HepG2 (cell line): ENCODE measurements around the gene BCAS3. TPM values are rescaled to one million over a fixed set of nuclear protein-coding genes. Genes with fewer than 3 reads are reported as not detected.

Experiments
- CENPX ChIP-seq: sonication (generic); formaldehyde crosslinking; IDR thresholded peaks from 2 replicates; pipeline ENCODE4 v1.9.0; 2021; ENCODE audit warnings: mild to moderate bottlenecking, missing genetic modification reagents, moderate library complexity
- HMG20B ChIP-seq: conservative IDR thresholded peaks from 2 replicates; pipeline ENCODE4 v1.6.1; 2016; ENCODE audit warnings: missing genetic modification reagents, missing compliant biosample characterization
- HNF1B ChIP-seq: sonication (generic); formaldehyde crosslinking; IDR thresholded peaks from 2 replicates; pipeline ENCODE4 v1.5.1; 2020; ENCODE audit warnings: mild to moderate bottlenecking, moderate library complexity, missing genetic modification reagents
- REPIN1 ChIP-seq: sonication (generic); formaldehyde crosslinking; IDR thresholded peaks from 2 replicates; pipeline ENCODE4 v1.8.0; 2022; ENCODE audit warnings: missing genetic modification reagents, low read depth, mild to moderate bottlenecking, borderline replicate concordance
- RFX1 ChIP-seq: fragments of 450-650 bp; IDR thresholded peaks from 2 replicates; pipeline ENCODE4 v1.6.1; 2017
- SIN3B ChIP-seq: fragments of 150-350 bp; IDR thresholded peaks from 2 replicates; pipeline ENCODE4 v1.6.1; 2014; ENCODE audit warnings: low read length
- TFE3 ChIP-seq: IDR thresholded peaks from 2 replicates; pipeline ENCODE4 v1.6.1; 2016
- TRIM24 ChIP-seq: sonication (generic); formaldehyde crosslinking; IDR thresholded peaks from 2 replicates; pipeline ENCODE4 v1.8.0; 2022; ENCODE audit warnings: mild to moderate bottlenecking, missing genetic modification reagents
- ZBTB10 ChIP-seq: sonication (generic); formaldehyde crosslinking; IDR thresholded peaks from 2 replicates; pipeline ENCODE4 v1.4.0; 2020; ENCODE audit warnings: missing genetic modification reagents, borderline replicate concordance
- ZBTB25 ChIP-seq: IDR thresholded peaks from 2 replicates; pipeline ENCODE4 v1.6.1; 2018; ENCODE audit warnings: missing genetic modification reagents
- ZFAT ChIP-seq: sonication (generic); formaldehyde crosslinking; conservative IDR thresholded peaks from 2 replicates; pipeline ENCODE4 v1.8.1; 2023; ENCODE audit warnings: missing genetic modification reagents, inconsistent platforms
- ZNF562 ChIP-seq: sonication (generic); formaldehyde crosslinking; IDR thresholded peaks from 2 replicates; pipeline ENCODE4 v1.8.0; 2022; ENCODE audit warnings: missing genetic modification reagents, borderline replicate concordance
- ZNF574 ChIP-seq: sonication (generic); formaldehyde crosslinking; IDR thresholded peaks from 2 replicates; pipeline ENCODE4 v1.4.0; 2020; ENCODE audit warnings: missing genetic modification reagents
- ZNF616 ChIP-seq: sonication (generic); formaldehyde crosslinking; IDR thresholded peaks from 2 replicates; pipeline ENCODE4 v1.5.0; 2020; ENCODE audit warnings: low read depth, mild to moderate bottlenecking, missing genetic modification reagents
- ZNF672 ChIP-seq: sonication (generic); formaldehyde crosslinking; IDR thresholded peaks from 2 replicates; pipeline ENCODE4 v1.8.1; 2022; ENCODE audit warnings: missing genetic modification reagents
- ZNF747 ChIP-seq: sonication (generic); formaldehyde crosslinking; IDR thresholded peaks from 2 replicates; pipeline ENCODE4 v1.8.1; 2023; ENCODE audit warnings: missing genetic modification reagents, mild to moderate bottlenecking, borderline replicate concordance
- ZNF790 ChIP-seq: sonication (generic); formaldehyde crosslinking; IDR thresholded peaks from 2 replicates; pipeline ENCODE4 v1.8.0; 2022; ENCODE audit warnings: missing genetic modification reagents, mild to moderate bottlenecking, borderline replicate concordance
- ZSCAN31 ChIP-seq: sonication (generic); formaldehyde crosslinking; IDR thresholded peaks from 2 replicates; pipeline ENCODE4 v1.5.0; 2020; ENCODE audit warnings: low read depth, mild to moderate bottlenecking, missing genetic modification reagents
- polyA plus RNA-seq, 8 experiments: library from polyadenylated mRNA; depleted of rRNA in 3 of 8; stranded (reverse) in 7 of 8; unstranded in 1 of 8; fragments of >200 nt; fragmentation: Illumina TruSeq in 4 of 8; extraction: Trizol in 4 of 8; gene quantifications; 2 replicates each; pipeline versions ENCODE4 v1.2.1 to v1.2.3, GENCODE V29; 2011 to 2016; ENCODE audit warnings: low read depth in 4 of 8, missing spikeins in 1 of 8, mixed read lengths in 1 of 8; ENCODE audit not compliant: insufficient read depth in 1 of 8
- total RNA-seq, 5 experiments: library from RNA; depleted of rRNA; stranded (reverse); fragments of >200 nt; fragmentation: Illumina TruSeq; extraction: Trizol; gene quantifications; 2 replicates each; pipeline ENCODE4 v1.2.3, GENCODE V29; 2016; ENCODE audit warnings: low read depth in 1 of 5

Gene BCAS3
- total and polyA plus RNA-seq, 2 of the 13 experiments (the other 11 are each of a cell fraction or from before 2014, with no cell fraction given), result 10.7 to 11.2 TPM

GRCh38 chr17:61393904-61394629, 716.4 kb downstream of the BCAS3 start (continued):
- TF ChIP-seq ZFAT (no peak), HNF1B (no peak; the same call in 1 of the 2 replicates), HMG20B (CRISPR knock-in tag) (peak; percentile 87), ZNF574 (CRISPR knock-in tag) (peak; percentile 68), RFX1 (no peak), SIN3B (no peak), ZBTB25 (CRISPR knock-in tag) (no peak; the same call in 1 of the 2 replicates), CENPX (CRISPR knock-in tag) (no peak), ZNF562 (no peak), ZNF790 (CRISPR knock-in tag) (no peak), ZNF747 (CRISPR knock-in tag) (no peak; the same call in none of the 2 replicates), TRIM24 (CRISPR knock-in tag) (no peak), TFE3 (no peak), ZNF616 (CRISPR knock-in tag) (peak; percentile 78; the same call in 1 of the 2 replicates), ZNF672 (CRISPR knock-in tag) (0 out of 2 replicates have a peak, but pooled peaks have one; percentile 44), REPIN1 (CRISPR knock-in tag) (peak; percentile 94; the same call in 1 of the 2 replicates), ZBTB10 (CRISPR knock-in tag) (peak; percentile 32; the same call in 1 of the 2 replicates), ZSCAN31 (CRISPR knock-in tag) (peak; percentile 81)
